ENCODE measurements around the gene NPLOC4.

The NPLOC4 gene

GRCh38 chr17:81583589-81584342 lies 53.1 kb downstream of the NPLOC4 start:
- no peak for DNase-seq

- no peak for DNase-seq
These were observed 54.2 kb downstream of the NPLOC4 start for GRCh38 chr17:81582749-81583148.

GRCh38 chr17:81582341-81582740 lies 54.6 kb downstream of the NPLOC4 start:
- no peak for DNase-seq

GRCh38 chr17:81581758-81582157 lies 55.2 kb downstream of the NPLOC4 start:
- DNase-seq = no peak

- DNase-seq = no peak
These were observed 56.4 kb downstream of the NPLOC4 start for GRCh38 chr17:81580481-81580880.

- DNase-seq = no peak
These were observed 57.0 kb downstream of the NPLOC4 start for GRCh38 chr17:81579821-81580321.

GRCh38 chr17:81579298-81579697 lies 57.6 kb downstream of the NPLOC4 start:
- DNase-seq = no peak

- DNase-seq = no peak
These were observed 58.2 kb downstream of the NPLOC4 start for GRCh38 chr17:81578561-81579225.

GRCh38 chr17:81578038-81578441 lies 58.9 kb downstream of the NPLOC4 start:
- no peak for DNase-seq

GRCh38 chr17:81577278-81578000 lies 59.5 kb downstream of the NPLOC4 start:
- no peak for DNase-seq

GRCh38 chr17:81576621-81577277 lies 60.2 kb downstream of the NPLOC4 start:
- no peak for DNase-seq

- no peak for DNase-seq
These were observed 61.1 kb downstream of the NPLOC4 start for GRCh38 chr17:81575836-81576235.

- no peak for DNase-seq
These were observed 62.3 kb downstream of the NPLOC4 start for GRCh38 chr17:81574643-81574956.

- no peak for DNase-seq
These were observed 62.9 kb downstream of the NPLOC4 start for GRCh38 chr17:81573794-81574642.

GRCh38 chr17:81572563-81573168 lies 64.2 kb downstream of the NPLOC4 start:
- no peak for DNase-seq

GRCh38 chr17:81570964-81571363 lies 65.9 kb downstream of the NPLOC4 start:
- no peak for DNase-seq

GRCh38 chr17:81569986-81570514 lies 66.9 kb downstream of the NPLOC4 start:
- DNase-seq = no peak

- no peak for DNase-seq
These were observed 68.5 kb downstream of the NPLOC4 start for GRCh38 chr17:81568416-81568815.

GRCh38 chr17:81567191-81567590 lies 69.7 kb downstream of the NPLOC4 start:
- DNase-seq = no peak

- no peak for DNase-seq
These were observed 70.3 kb downstream of the NPLOC4 start for GRCh38 chr17:81566461-81567126.

GRCh38 chr17:81565231-81565630 lies 71.7 kb downstream of the NPLOC4 start:
- DNase-seq = no peak

Data from effector CD8-positive, alpha-beta T cell (primary cell).